ENCODE results near the gene PRKAG2.
"Not testable (repeated sequence)": the region's sequence is repeated elsewhere in the genome, so short reads cannot be mapped to it uniquely, and the experiment has no call there.

The PRKAG2 gene

GRCh38 chr7:151847681-151848081 is 29.2 kb downstream of the PRKAG2 start:
- DNase-seq (ENCODE audit: insufficient read length, low spot score): no peak
- TF ChIP-seq TAF1 (IDR thresholded peaks at IDR 0.05; ENCODE audit: low read depth, low read length) (no peak), POLR2A (IDR thresholded peaks at IDR 0.05; ENCODE audit: low read depth, low read length) (no peak), POLR2AphosphoS5 (IDR thresholded peaks at IDR 0.05; ENCODE audit: low read depth, low read length) (no peak), POU2F2 (IDR thresholded peaks at IDR 0.05; ENCODE audit: low read depth, low read length) (no peak), SPI1 (IDR thresholded peaks at IDR 0.05; ENCODE audit: low read depth, low read length) (no peak), PAX5 (IDR thresholded peaks at IDR 0.05; ENCODE audit: insufficient read depth, low read length, severe bottlenecking) (no peak)
- no peak for FAIRE-seq

DNA sequence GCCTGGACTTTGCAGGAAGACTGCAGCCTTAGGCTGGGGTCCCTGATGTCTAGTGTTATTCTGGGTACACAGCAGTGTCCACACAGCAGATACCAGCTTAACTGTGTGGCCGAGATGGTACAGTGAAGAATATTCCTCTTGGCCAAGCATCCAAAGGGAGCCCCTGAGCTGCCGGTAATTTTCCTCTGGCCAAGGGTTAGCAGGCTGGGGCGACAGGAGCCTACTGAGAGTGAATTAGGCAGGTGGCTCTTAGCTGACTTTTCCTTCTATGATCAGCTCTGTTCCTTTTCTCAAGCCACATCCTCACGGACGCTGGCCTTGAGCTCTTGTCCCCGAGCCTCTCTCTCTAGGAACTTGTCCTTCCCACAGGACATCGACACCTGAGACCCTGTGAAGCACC is 29.8 kb downstream of the PRKAG2 start:
- DNase-seq (ENCODE audit: insufficient read length, low spot score): no peak
- no peak for FAIRE-seq
- TF ChIP-seq PAX5 (IDR thresholded peaks at IDR 0.05; ENCODE audit: insufficient read depth, low read length, severe bottlenecking) (no peak), POLR2A (IDR thresholded peaks at IDR 0.05; ENCODE audit: low read depth, low read length) (no peak), TAF1 (IDR thresholded peaks at IDR 0.05; ENCODE audit: low read depth, low read length) (no peak), POLR2AphosphoS5 (IDR thresholded peaks at IDR 0.05; ENCODE audit: low read depth, low read length) (no peak), POU2F2 (IDR thresholded peaks at IDR 0.05; ENCODE audit: low read depth, low read length) (no peak), SPI1 (IDR thresholded peaks at IDR 0.05; ENCODE audit: low read depth, low read length) (no peak)

- DNase-seq (ENCODE audit: insufficient read length, low spot score) (no peak), FAIRE-seq (no peak)
- TF ChIP-seq POLR2AphosphoS5 (IDR thresholded peaks at IDR 0.05; ENCODE audit: low read depth, low read length): no peak
- no peak for TF ChIP-seq POLR2A (IDR thresholded peaks at IDR 0.05; ENCODE audit: low read depth, low read length)
- TF ChIP-seq PAX5 (IDR thresholded peaks at IDR 0.05; ENCODE audit: insufficient read depth, low read length, severe bottlenecking): no peak
- no peak for TF ChIP-seq TAF1 (IDR thresholded peaks at IDR 0.05; ENCODE audit: low read depth, low read length)
- TF ChIP-seq SPI1 (IDR thresholded peaks at IDR 0.05; ENCODE audit: low read depth, low read length): no peak
- TF ChIP-seq POU2F2 (IDR thresholded peaks at IDR 0.05; ENCODE audit: low read depth, low read length): no peak
Observed at GRCh38 chr7:151845412-151846205, 31.3 kb downstream of the PRKAG2 start.

DNA sequence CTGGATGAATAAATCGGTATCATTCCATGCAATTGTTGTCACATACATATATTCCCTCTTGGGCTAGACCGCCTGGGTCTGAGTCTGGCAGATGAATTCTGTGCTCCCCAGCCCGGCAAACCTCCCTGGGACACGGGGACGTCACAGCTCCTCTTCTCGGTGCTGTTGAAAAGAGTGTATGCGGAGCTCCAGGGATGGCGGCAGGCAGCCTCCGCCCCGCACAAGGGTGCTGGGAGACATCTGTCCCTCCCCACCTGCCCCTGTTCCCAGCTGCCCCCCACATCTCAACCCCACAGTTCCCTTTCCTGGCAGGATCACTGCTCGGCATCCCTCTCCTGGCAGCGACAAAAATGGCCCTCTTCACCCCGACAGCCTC is 32.1 kb downstream of the PRKAG2 start:
- TF ChIP-seq SPI1 (IDR thresholded peaks at IDR 0.05; ENCODE audit: low read depth, low read length) (no peak), POLR2AphosphoS5 (IDR thresholded peaks at IDR 0.05; ENCODE audit: low read depth, low read length) (no peak)
- DNase-seq (ENCODE audit: insufficient read length, low spot score): no peak
- FAIRE-seq: no peak

DNA sequence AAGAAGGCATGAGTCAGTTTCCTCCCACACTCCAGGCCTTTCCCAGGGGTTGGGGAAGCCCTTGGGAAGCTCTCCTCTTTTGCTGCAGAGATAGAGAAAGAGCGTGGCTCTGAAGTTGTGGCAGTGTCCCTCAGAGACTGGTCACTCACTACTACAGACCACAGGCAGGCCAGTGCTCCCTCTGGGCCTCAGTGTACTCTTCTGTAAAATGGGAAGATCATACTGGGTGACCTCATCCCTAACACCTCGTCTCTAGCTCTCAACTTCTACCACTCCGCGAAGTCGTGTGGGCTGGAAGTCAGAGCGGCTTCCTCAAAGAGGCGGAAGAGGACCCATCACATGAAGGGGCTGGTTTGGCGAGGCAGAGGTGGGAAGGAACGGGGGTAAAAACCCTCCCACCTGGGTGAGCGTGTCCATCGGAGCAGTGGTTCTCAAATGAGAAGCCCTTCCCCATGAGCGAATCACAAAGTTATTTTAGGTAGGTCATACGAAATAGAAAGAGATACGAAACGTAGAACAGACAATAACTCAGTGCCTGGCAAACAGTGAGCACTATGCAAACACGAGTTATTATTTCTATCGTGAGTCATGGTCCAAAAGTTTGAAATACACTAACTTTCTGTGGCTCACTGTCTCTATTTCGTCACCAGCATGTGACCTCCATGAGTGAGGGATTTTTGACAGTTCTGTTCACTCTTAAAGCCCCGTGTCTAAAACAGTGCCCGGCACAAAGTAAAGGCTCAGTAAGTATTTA is 32.7 kb downstream of the PRKAG2 start:
- TF ChIP-seq PAX5 (IDR thresholded peaks at IDR 0.05; ENCODE audit: insufficient read depth, low read length, severe bottlenecking) (no peak), TAF1 (IDR thresholded peaks at IDR 0.05; ENCODE audit: low read depth, low read length) (no peak), POLR2AphosphoS5 (IDR thresholded peaks at IDR 0.05; ENCODE audit: low read depth, low read length) (no peak), POU2F2 (IDR thresholded peaks at IDR 0.05; ENCODE audit: low read depth, low read length) (no peak), SPI1 (IDR thresholded peaks at IDR 0.05; ENCODE audit: low read depth, low read length) (no peak), POLR2A (IDR thresholded peaks at IDR 0.05; ENCODE audit: low read depth, low read length) (no peak)
- DNase-seq (ENCODE audit: insufficient read length, low spot score) (no peak), FAIRE-seq (no peak)

- TF ChIP-seq TAF1 (IDR thresholded peaks at IDR 0.05; ENCODE audit: low read depth, low read length) (no peak), PAX5 (IDR thresholded peaks at IDR 0.05; ENCODE audit: insufficient read depth, low read length, severe bottlenecking) (no peak), POU2F2 (IDR thresholded peaks at IDR 0.05; ENCODE audit: low read depth, low read length) (no peak), SPI1 (IDR thresholded peaks at IDR 0.05; ENCODE audit: low read depth, low read length) (no peak), POLR2A (IDR thresholded peaks at IDR 0.05; ENCODE audit: low read depth, low read length) (no peak), POLR2AphosphoS5 (IDR thresholded peaks at IDR 0.05; ENCODE audit: low read depth, low read length) (no peak)
- DNase-seq (ENCODE audit: insufficient read length, low spot score): no peak
- no peak for FAIRE-seq
Observed at GRCh38 chr7:151843181-151843580, 33.7 kb downstream of the PRKAG2 start.

- not testable (repeated sequence) for DNase-seq (ENCODE audit: insufficient read length, low spot score)
- peak; percentile 23 for FAIRE-seq
Observed at GRCh38 chr7:151841395-151842051, 35.4 kb downstream of the PRKAG2 start.

GRCh38 chr7:151840088-151840910 is 36.6 kb downstream of the PRKAG2 start:
- no peak for TF ChIP-seq POLR2A (IDR thresholded peaks at IDR 0.05; ENCODE audit: low read depth, low read length)
- TF ChIP-seq PAX5 (IDR thresholded peaks at IDR 0.05; ENCODE audit: insufficient read depth, low read length, severe bottlenecking): no peak
- DNase-seq (ENCODE audit: insufficient read length, low spot score) (no peak), FAIRE-seq (no peak)

GRCh38 chr7:151839451-151839921 is 37.4 kb downstream of the PRKAG2 start:
- FAIRE-seq (no peak), DNase-seq (ENCODE audit: insufficient read length, low spot score) (no peak)

More at GRCh38 chr7:151839451-151839921, 37.4 kb downstream of the PRKAG2 start:
- TF ChIP-seq TAF1 (IDR thresholded peaks at IDR 0.05; ENCODE audit: low read depth, low read length) (no peak), POLR2A (IDR thresholded peaks at IDR 0.05; ENCODE audit: low read depth, low read length) (no peak), PAX5 (IDR thresholded peaks at IDR 0.05; ENCODE audit: insufficient read depth, low read length, severe bottlenecking) (no peak), POLR2AphosphoS5 (IDR thresholded peaks at IDR 0.05; ENCODE audit: low read depth, low read length) (no peak), POU2F2 (IDR thresholded peaks at IDR 0.05; ENCODE audit: low read depth, low read length) (no peak)

All from GM12891 (cell line).